HG03565 (cell line): ENCODE data around the gene DTNB.

Experiments used
- ATAC-seq: cut with Tn5 transposase; IDR thresholded peaks from one replicate; pipeline ENCODE4 v1.9.1; 2021; ENCODE audit warnings: mild to moderate bottlenecking, moderate library complexity; ENCODE audit not compliant: unreplicated experiment

The DTNB gene

DNA sequence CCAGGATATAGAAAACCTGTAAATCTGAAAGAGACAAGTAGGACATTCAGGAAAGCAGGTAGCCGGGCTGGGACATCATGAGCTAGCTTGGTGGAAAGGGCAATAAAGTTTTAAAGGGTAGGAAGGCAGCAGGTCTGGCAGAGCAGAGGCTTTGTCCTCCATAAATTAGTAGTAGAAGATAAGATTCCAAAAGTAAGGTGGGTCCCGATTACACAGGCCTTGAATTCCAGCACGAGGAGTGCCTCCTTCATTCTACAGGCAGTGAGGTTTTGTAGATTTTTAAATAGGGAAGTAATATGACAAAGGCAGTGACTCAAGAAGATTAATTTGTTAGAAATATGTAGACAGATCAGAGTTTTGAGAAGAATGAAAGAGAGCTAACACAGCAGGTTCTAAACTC is 160.7 kb downstream of the DTNB start:
- ATAC-seq: no peak

GRCh38 chr2:25506226-25506625 is 167.2 kb downstream of the DTNB start:
- ATAC-seq: no peak

DNA sequence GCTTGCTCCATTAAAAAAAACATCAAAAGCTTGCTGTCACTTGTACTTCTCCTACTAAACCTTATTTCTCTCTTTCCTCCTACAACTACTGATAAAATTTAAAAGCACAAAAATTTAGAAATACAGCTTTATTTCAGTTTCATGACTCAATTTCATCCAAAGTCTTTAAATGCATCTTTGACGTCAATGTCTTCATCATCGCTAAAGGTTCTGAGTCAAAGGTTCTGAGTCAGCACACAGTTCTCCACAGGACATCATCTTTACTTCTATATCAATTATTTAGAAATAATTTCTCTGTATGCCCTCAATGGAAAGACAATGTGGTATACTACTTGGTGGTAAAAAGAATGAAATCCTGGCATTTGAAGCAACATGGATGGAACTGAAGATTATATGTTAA is 167.8 kb downstream of the DTNB start:
- no peak for ATAC-seq

GRCh38 chr2:25505182-25505581 is 168.2 kb downstream of the DTNB start:
- ATAC-seq: no peak

GRCh38 chr2:25504266-25504665 is 169.1 kb downstream of the DTNB start:
- ATAC-seq: no peak

DNA sequence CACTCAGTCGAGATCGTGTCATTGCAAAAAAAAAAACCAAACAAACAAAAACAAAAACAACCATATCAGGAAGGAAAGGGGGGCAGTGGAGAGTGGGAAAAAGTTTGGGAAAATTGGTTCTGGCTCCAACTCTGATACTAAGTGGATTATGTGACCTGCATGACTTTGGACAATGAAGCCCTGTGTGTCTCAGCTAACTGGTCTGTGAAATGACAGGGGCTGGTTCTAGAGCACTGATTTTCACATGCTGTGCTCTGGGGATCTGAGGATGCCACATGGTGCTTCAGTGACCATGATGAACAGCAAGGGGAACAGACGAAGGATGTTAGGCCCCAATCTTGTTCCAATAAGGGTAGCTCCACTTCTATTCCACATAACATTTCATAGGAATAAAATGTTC is 174.2 kb downstream of the DTNB start:
- no peak for ATAC-seq

- no peak for ATAC-seq
Measured at GRCh38 chr2:25497918-25498407, 175.4 kb downstream of the DTNB start.

- no peak for ATAC-seq
Measured at GRCh38 chr2:25497229-25497917, 176.0 kb downstream of the DTNB start.

GRCh38 chr2:25494616-25495015 is 178.8 kb downstream of the DTNB start:
- ATAC-seq: no peak

- ATAC-seq: no peak
Measured at GRCh38 chr2:25493207-25493606, 180.2 kb downstream of the DTNB start.

DNA sequence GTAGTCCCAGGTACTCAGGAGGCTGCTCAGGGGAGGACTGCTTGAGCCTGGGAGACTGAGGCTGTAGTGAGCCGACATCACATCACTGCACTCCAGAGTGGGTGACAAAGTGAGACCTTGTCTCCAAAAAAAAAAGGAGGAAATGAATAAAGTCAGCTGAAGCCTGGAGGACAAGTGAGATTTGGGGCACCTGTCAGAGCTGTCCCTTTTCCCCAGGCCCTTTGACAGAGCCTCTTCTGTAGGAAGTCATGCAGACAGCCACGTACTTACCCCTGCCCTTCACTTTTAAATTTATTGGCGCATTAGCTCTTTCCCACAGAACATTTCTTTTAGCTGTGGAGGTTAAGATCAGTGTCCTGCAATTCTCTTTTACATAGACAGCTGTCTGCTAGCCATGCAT is 180.7 kb downstream of the DTNB start:
- ATAC-seq: no peak

DNA sequence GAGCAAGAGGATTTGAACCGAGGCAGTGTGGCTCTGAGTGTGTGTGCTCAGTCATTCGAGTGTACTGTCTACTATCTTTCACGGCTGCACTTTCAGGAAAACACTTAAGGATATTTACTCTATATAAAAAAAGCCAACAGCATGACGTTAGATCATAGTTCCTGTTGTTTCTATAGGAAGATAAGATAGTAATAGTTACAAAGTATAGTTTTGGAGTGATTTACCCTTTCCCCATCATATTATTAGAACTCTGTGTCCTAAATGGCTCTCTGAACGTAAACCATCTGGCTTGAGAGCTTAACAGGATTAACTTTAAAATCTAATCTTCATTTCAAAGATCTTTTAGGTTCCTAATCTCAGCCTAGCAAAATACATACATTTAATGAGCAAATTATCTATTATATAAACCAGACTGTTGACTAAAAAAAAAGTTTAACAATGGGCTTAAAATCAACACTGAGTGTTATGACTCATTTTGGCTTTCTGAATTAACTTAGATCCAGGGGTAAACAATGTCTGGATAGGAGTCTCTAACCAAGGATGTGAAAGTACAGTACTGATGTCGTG is 181.3 kb downstream of the DTNB start:
- ATAC-seq: no peak

DNA sequence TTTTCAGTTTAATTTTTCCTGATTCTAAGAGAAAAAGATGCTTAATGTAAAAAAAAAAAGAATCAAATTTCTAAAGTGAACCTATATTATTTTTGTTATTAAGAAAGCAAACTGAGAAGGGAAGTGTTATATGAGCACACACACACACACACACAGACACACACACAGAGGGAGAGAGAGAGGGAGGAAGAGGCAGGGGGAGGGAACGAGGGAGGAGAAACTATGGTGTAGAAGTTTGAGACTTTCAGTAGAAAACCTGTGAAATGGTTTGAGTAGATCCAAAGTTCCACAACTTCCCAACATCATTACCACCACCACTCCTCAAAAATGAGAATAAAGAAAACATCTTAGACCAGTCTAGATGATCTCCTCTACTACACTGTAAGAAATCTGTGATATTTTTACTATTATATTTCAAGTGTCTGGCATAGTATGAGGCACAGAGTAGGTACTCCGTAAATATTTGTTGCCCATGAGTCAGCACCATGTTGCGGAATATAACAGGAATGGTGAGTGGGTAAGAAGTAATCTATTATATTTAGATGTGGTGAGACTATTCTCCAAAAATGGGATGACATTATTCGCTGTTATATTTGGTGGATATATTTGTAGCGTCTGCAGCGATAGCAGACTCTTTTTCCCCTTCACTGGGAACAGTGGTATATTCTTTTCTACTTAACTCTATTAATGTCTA is 182.2 kb downstream of the DTNB start:
- no peak for ATAC-seq

DNA sequence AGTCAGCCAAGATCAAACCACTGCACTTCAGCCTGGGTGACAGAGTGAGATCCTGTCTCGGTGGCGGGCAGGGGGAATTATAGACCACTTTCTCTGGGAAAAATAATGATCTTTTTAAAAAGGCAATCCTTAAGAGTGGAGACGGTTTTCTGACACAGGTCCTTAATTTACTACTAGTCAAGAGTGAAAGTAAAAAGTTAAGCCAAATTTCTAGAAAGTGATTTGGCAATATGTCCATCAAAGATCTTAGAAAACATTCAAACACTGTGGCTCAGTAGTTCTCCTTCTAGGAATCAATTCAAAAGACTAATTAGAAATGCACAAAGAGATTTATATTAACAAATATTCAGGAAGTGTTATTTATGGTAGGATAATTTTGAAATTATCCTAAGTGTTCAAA is 183.2 kb downstream of the DTNB start:
- ATAC-seq: no peak

DNA sequence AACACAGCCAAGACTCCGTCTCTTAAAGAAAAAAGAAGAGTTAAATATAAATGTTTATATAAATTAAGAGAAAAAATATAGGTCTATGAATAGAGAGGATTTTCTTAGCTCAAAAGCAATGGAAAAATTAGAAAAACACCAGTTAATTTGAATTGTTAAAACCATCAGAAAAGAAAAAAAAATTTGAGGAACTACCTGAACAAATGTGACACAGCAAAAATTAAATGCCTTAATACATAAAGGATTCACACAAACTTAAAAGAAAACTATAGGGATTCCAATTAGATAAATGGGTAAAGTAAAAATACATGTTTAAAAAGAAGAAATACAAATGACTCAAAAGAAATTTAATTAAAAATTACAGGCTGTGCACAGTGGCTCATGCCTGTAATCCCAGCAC is 183.7 kb downstream of the DTNB start:
- no peak for ATAC-seq

DNA sequence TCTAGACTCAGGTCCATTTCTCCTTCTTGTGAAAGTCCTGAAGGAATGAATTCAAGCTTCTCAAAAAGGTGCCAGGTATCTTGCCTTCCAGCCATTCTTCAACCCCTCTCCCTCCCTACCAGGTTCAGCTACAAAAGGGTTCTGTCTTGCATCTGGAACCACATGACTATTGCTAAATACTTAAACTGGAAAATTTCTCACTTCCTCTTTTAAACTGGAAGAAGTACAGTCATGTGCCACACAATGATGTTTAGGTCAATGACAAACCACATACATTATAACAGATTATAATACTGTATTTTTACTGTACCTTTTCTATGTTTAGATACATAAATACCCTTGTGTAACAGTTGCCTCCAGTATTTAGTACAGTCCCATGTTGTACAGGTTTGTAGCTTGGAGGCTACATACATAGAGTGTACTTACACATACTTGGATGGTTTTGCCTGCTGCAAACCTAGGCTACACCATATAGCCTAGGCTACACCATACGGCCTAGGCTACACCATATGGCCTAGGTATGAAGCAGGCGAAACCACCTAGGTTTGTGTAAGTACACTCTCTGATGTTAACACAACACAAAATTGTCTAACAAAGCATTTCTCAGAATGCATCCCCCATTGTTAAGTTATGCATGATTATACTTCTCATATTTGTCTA is 189.6 kb downstream of the DTNB start:
- peak; percentile 59 for ATAC-seq

DNA sequence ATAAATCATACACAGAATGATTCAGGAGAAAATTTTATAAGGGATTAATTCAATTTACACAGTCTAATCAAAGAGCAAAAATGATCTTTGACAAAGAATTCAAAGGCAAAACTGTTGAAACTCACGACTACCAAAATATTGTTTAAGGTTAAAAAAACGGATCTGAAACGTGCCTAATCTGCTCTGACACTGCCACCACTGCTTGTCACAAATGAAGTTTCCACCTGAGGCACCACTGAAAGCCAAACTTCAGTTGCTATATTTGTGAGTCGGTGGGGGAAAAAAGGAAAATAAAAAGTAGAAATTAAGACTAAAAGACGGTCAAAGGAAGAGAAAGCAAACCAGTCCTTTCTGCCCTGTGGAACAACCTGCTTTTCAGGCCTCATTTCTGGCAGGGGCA is 191.0 kb downstream of the DTNB start:
- ATAC-seq: no peak

DNA sequence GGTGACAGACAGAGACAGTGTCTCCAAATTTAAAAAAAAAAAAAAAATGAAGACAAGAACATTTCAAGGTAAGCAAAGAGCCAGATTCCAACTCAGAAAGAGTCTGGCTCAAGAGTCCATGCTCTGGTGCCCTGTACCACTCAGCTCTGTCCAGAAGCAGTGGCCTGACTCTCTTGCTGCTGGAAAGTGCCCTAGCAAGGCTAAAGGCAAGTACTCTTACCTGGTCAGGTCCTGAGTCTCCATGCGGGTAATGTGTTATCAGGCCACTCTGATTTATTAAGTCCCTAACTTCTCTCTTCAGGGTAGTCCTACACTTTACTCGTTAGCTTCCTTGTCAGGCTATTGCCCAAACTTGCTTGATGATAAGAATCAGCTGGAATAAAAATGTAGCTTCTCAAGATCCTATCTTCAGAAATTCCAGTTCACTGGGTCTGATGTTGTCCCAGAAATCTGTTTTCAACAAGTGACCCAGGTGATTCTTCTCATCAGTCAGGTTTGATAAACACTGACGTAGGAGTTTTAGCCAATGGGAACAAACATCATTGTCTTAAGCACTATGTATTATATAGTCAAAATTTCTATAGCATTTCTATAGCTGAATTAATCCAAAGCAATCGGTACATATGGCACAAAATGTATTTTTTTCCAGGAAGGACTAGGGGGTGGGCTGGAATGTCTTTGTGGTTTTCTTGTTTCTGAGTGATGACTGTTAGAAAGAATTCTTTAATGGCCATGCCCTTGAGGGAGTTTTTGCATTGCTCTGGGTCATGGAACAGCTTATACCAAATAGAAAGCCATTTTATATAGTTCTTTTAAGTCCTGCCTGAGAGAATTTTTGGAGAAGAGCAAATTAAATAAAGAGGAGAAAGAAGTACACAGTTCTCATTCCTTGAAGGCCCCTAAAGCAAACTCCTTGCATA is 191.7 kb downstream of the DTNB start:
- no peak for ATAC-seq

DNA sequence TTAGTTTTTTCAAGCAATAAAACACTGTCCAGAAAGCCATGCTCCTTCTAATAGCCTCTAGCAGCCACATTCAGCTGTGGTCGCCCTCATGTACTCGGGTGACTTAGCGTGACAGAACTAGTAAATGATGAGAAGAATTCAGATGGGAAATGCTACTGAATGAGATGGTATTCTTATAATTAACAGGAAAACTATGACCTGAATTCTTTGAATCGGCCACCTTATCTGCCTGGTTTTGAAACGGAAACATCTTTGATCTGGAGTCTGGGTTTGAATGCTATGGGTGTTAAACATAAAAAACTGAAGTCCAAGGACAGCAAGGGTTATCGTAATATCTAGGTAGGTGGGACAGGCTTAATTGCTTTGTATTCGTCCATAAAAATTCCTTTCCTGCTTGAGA is 192.8 kb downstream of the DTNB start:
- no peak for ATAC-seq

DNA sequence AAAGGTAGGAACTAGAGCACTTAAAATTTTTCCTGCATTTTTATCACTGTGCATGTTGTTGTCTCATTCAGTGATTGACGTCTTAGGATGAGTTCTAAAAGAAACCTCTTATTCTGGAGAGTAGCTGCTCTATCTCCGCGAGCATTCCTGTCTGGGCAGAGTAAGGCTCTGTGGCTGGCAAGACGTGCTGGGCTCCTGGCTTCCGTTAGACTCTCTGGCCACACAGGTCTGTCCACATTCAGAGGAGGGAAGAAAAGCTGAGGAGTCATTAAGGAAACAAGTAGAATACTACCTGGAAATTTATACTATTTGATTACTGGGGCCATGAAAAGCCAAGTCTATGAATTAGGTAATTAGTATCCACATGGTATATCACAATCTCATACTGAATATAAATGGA is 193.6 kb downstream of the DTNB start:
- no peak for ATAC-seq

- ATAC-seq: no peak
Measured at GRCh38 chr2:25478736-25479135, 194.6 kb downstream of the DTNB start.
